ENCODE measurements around the gene RAB7B.

The RAB7B gene

DNA sequence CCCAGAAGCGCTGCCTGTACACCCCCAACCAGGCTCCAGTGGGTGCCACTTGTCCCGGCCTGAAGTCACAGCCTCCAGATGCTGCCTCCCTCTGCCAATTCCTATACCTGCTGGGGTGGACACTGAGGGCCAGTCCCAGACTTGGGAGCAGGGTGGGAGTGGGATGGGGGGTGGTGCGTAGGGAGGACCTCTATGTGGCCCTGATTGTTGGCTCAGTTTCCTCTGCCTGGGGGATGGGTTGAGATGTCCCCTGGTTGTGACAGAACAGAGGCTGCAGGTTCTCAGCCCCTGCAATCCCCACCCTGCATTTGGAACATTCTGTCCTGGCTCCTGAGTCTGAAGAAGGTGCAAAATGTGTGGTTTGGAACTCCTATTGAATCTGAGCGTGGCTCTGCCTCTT lies 27.2 kb downstream of the RAB7B start:
- Histone ChIP-seq H3K27me3 (replicated peaks; ENCODE audit: insufficient read depth, low read length) (no peaks in the 10 kb centered on the region), H3K36me3 (replicated peaks; ENCODE audit: insufficient read depth, low read length) (no peaks in the 10 kb centered on the region), H3K27ac (ENCODE audit: low read length) (no peak overlapping the region), H3K9me2 (replicated peaks; ENCODE audit: insufficient read depth, low read length) (no peaks in the 10 kb centered on the region), H3K4me2 (ENCODE audit: low read depth, low read length) (no peak overlapping the region), H3K4me3 (ENCODE audit: low read length) (no peak overlapping the region), H4K20me1 (ENCODE audit: insufficient read depth, low read length) (no peaks in the 10 kb centered on the region), H3K9me3 (replicated peaks; ENCODE audit: insufficient read depth, low read length) (no peaks in the 10 kb centered on the region), H3K79me2 (ENCODE audit: low read length) (no peaks in the 10 kb centered on the region), H3F3A (ENCODE audit: insufficient read depth, low read length) (no peaks in the 10 kb centered on the region), H2AFZ (ENCODE audit: low read length) (no peak overlapping the region), H3K4me1 (ENCODE audit: low read length) (no peaks in the 10 kb centered on the region), H3K9ac (ENCODE audit: low read length) (no peak overlapping the region)
- TF ChIP-seq, protein P1, sequence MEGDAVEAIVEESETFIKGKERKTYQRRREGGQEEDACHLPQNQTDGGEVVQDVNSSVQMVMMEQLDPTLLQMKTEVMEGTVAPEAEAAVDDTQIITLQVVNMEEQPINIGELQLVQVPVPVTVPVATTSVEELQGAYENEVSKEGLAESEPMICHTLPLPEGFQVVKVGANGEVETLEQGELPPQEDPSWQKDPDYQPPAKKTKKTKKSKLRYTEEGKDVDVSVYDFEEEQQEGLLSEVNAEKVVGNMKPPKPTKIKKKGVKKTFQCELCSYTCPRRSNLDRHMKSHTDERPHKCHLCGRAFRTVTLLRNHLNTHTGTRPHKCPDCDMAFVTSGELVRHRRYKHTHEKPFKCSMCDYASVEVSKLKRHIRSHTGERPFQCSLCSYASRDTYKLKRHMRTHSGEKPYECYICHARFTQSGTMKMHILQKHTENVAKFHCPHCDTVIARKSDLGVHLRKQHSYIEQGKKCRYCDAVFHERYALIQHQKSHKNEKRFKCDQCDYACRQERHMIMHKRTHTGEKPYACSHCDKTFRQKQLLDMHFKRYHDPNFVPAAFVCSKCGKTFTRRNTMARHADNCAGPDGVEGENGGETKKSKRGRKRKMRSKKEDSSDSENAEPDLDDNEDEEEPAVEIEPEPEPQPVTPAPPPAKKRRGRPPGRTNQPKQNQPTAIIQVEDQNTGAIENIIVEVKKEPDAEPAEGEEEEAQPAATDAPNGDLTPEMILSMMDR (IDR thresholded peaks at IDR 0.05; ENCODE audit: low read length), result no peak
- TF ChIP-seq EZH2 (optimal IDR thresholded peaks at IDR 0.05; ENCODE audit: low read depth, low read length), result no peak
- no peak for TF ChIP-seq EZH2phosphoT487 (IDR thresholded peaks at IDR 0.05; ENCODE audit: low read length)
- DNase-seq, result no peak

DNA sequence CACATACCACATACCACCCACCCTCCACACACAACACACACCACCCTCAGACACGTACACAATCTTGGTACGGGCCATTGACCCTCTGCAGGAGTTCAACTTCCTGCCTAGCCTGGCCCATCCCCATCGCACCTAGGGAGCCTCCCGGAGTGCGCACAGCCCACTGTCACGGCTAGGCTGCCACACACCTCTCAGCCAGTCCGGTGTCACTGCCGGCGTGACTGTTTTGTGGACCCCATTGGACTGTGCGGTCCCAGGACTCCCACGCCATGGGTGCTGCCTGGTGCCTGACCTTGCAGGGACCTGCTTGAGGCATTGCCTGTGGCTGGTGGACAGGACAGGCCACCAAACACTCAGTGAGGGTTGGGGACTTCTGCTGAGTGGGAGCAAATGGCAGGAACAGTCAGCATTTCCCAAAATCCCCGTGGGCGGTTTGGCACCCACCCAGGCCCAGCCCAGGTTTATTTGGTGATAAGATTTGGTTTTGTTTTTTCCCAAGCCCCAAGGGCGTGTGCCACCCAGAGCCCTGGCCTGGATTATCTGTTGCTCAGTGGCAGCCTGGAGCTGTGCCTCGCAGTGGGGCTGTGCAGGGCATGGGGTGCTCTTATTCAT lies 27.7 kb downstream of the RAB7B start:
- Histone ChIP-seq H3K4me3 (ENCODE audit: low read length) (no peak overlapping the region), H3K9ac (ENCODE audit: low read length) (no peak overlapping the region), H3K36me3 (replicated peaks; ENCODE audit: insufficient read depth, low read length) (no peaks in the 10 kb centered on the region), H3K4me2 (ENCODE audit: low read depth, low read length) (no peak overlapping the region), H4K20me1 (ENCODE audit: insufficient read depth, low read length) (no peaks in the 10 kb centered on the region), H3K4me1 (ENCODE audit: low read length) (no peaks in the 10 kb centered on the region), H3K27me3 (replicated peaks; ENCODE audit: insufficient read depth, low read length) (no peaks in the 10 kb centered on the region), H3K9me2 (replicated peaks; ENCODE audit: insufficient read depth, low read length) (no peaks in the 10 kb centered on the region), H3K79me2 (ENCODE audit: low read length) (no peaks in the 10 kb centered on the region), H2AFZ (ENCODE audit: low read length) (no peak overlapping the region), H3K27ac (ENCODE audit: low read length) (no peak overlapping the region), H3F3A (ENCODE audit: insufficient read depth, low read length) (no peaks in the 10 kb centered on the region), H3K9me3 (replicated peaks; ENCODE audit: insufficient read depth, low read length) (no peaks in the 10 kb centered on the region)
- TF ChIP-seq EZH2 (optimal IDR thresholded peaks at IDR 0.05; ENCODE audit: low read depth, low read length), result no peak
- TF ChIP-seq EZH2phosphoT487 (IDR thresholded peaks at IDR 0.05; ENCODE audit: low read length), result no peak
- TF ChIP-seq, protein P1 (IDR thresholded peaks at IDR 0.05; ENCODE audit: low read length), result no peak
- no peak for DNase-seq

DNA sequence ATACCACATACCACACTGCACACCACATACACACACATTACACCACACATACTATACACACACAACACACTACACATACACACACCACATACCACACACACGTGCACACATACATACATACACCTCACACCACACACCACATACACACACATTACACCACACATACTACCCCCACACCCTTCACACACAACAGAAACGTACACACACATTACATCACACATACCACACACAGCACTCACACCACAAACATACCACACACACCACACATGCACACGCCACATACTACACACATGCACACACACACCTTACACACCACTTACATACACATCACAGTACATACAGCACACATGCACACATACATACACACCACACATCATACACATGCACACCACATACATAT lies 28.5 kb downstream of the RAB7B start:
- Histone ChIP-seq H2AFZ (ENCODE audit: low read length) (no peak overlapping the region), H3K36me3 (replicated peaks; ENCODE audit: insufficient read depth, low read length) (no peaks in the 10 kb centered on the region), H3K9ac (ENCODE audit: low read length) (no peak overlapping the region), H3K27me3 (replicated peaks; ENCODE audit: insufficient read depth, low read length) (no peaks in the 10 kb centered on the region), H3F3A (ENCODE audit: insufficient read depth, low read length) (no peaks in the 10 kb centered on the region), H3K4me3 (ENCODE audit: low read length) (no peak overlapping the region), H4K20me1 (ENCODE audit: insufficient read depth, low read length) (no peaks in the 10 kb centered on the region), H3K9me2 (replicated peaks; ENCODE audit: insufficient read depth, low read length) (no peaks in the 10 kb centered on the region), H3K4me1 (ENCODE audit: low read length) (no peaks in the 10 kb centered on the region), H3K4me2 (ENCODE audit: low read depth, low read length) (no peak overlapping the region), H3K27ac (ENCODE audit: low read length) (no peak overlapping the region), H3K9me3 (replicated peaks; ENCODE audit: insufficient read depth, low read length) (no peaks in the 10 kb centered on the region), H3K79me2 (ENCODE audit: low read length) (no peaks in the 10 kb centered on the region)
- DNase-seq, result no peak
- TF ChIP-seq EZH2 (optimal IDR thresholded peaks at IDR 0.05; ENCODE audit: low read depth, low read length) (no peak), EZH2phosphoT487 (IDR thresholded peaks at IDR 0.05; ENCODE audit: low read length) (no peak)
- TF ChIP-seq, protein P1 (IDR thresholded peaks at IDR 0.05; ENCODE audit: low read length), result no peak

All from MM.1S (cell line).